ENCODE results near the gene KCND2. TPM values are rescaled to one million over a fixed set of nuclear protein-coding genes. Genes with fewer than 3 reads are reported as not detected.

Gene KCND2
- polyA plus RNA-seq, 1 of the 3 experiments (the other 2 are of a cell fraction): not detected

GRCh38 chr7:120677535-120677934 is 404.6 kb downstream of the KCND2 start:
- Histone ChIP-seq H3K9me2 (no peaks in the 10 kb centered on the region), H3K36me3 (replicated peaks in 1 of 2; ENCODE audit: control insufficient read depth in 1 of 2, insufficient read depth in 2 of 2, low read length in 1 of 2) (no peaks in the 10 kb centered on the region), H3K9me3 (no peaks in the 10 kb centered on the region), H3K4me1 (ENCODE audit: control insufficient read depth in 1 of 2, insufficient read depth in 2 of 2, low read depth in 1 of 2, low read length in 1 of 2) (no peaks in the 10 kb centered on the region), H2AFZ (ENCODE audit: low read depth) (no peak overlapping the region), H3F3A (replicated peaks; ENCODE audit: insufficient read depth) (no peaks in the 10 kb centered on the region), H3K4me3 (ENCODE audit: low read depth in 2 of 2, low read length in 1 of 2) (no peak overlapping the region), H3K79me2 (ENCODE audit: insufficient read depth) (no peaks in the 10 kb centered on the region), H3K4me2 (no peak overlapping the region), H4K20me1 (ENCODE audit: insufficient read depth) (no peaks in the 10 kb centered on the region), H3K9ac (no peak overlapping the region), H3K27me3 (ENCODE audit: insufficient read depth) (no peaks in the 10 kb centered on the region), H3K27ac (ENCODE audit: low read depth in 2 of 2, low read length in 1 of 2) (no peak overlapping the region)
- CTCF ChIA-PET: no interaction called here
- POLR2A ChIA-PET: no interaction called here
- 9% methylated on average over 1 of the region's 1 CpG for WGBS (ENCODE audit: low lambda C conversion rate)
- no peak for TF ChIP-seq IRF3 (IDR thresholded peaks at IDR 0.05; ENCODE audit: low read depth, low read length)
- no peak for TF ChIP-seq MEF2A (IDR thresholded peaks at IDR 0.05; ENCODE audit: borderline replicate concordance, low read depth)
- TF ChIP-seq EP300 (IDR thresholded peaks at IDR 0.05; ENCODE audit: borderline replicate concordance in 1 of 2, low read depth in 1 of 2, low read length in 1 of 2): no peak
- TF ChIP-seq GABPA (IDR thresholded peaks at IDR 0.05; ENCODE audit: low read depth): no peak
- no peak for TF ChIP-seq YY1 (IDR thresholded peaks at IDR 0.05; ENCODE audit: low read depth)
- no peak for DNase-seq

DNA sequence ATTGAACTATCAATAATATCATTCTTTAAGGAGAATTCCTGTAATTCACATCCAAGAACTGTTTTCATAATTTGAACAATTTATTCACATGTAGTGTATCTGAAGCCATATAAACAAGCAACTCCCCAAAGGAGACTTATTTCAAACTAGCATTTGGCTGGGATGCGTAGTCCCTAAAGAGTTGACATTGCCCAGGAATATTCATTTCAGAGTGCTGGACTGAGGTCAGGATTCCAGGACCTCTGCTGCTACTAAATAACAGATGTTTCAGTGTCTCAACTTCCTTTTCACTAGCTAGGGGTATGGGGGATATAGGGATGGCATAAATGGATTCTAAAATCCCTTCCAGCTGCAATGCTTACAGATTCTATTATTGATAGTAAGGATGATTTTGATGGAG is 408.0 kb downstream of the KCND2 start:
- POLR2A ChIA-PET: no interaction called here
- no peaks in the 10 kb centered on the region for H4K20me1 ChIP-seq (ENCODE audit: insufficient read depth)
- no peaks in the 10 kb centered on the region for H3K9me3 ChIP-seq
- no peak overlapping the region for H3K27ac ChIP-seq (ENCODE audit: low read depth in 2 of 2, low read length in 1 of 2)
- DNase-seq: no peak
- peaks cover 7% of the 10 kb centered on the region; the same call in 1 of the 2 replicates for H3K27me3 ChIP-seq (ENCODE audit: insufficient read depth)
- CTCF ChIA-PET: interaction anchor here (1.8 kb wide), 1 partner anchor 45 kb away, joined by 5 read pairs; no protein-coding TSS in a partner anchor
- no peaks in the 10 kb centered on the region for H3K4me1 ChIP-seq (ENCODE audit: control insufficient read depth in 1 of 2, insufficient read depth in 2 of 2, low read depth in 1 of 2, low read length in 1 of 2)
- no peaks in the 10 kb centered on the region for H3F3A ChIP-seq (replicated peaks; ENCODE audit: insufficient read depth)
- no peak overlapping the region for H3K9ac ChIP-seq
- H3K4me2 ChIP-seq: no peak overlapping the region
- WGBS (ENCODE audit: low lambda C conversion rate): 9% methylated on average over 1 of the region's 1 CpG
- H3K79me2 ChIP-seq (ENCODE audit: insufficient read depth): no peaks in the 10 kb centered on the region
- H3K9me2 ChIP-seq: 0 out of 2 replicates have a peak, but pooled peaks cover 3% of the 10 kb centered on the region
- H3K4me3 ChIP-seq (ENCODE audit: low read depth in 2 of 2, low read length in 1 of 2): no peak overlapping the region
- TF ChIP-seq EP300 (IDR thresholded peaks at IDR 0.05; ENCODE audit: borderline replicate concordance in 1 of 2, low read depth in 1 of 2, low read length in 1 of 2): no peak
- TF ChIP-seq FOSL2 (IDR thresholded peaks at IDR 0.05; ENCODE audit: borderline replicate concordance, low read depth): no peak
- TF ChIP-seq FOXM1 (IDR thresholded peaks at IDR 0.05; ENCODE audit: low read depth): no peak
- TF ChIP-seq GATA2 (CRISPR knock-in tag; IDR thresholded peaks at IDR 0.05): no peak
- TF ChIP-seq NFIC (IDR thresholded peaks at IDR 0.05; ENCODE audit: borderline replicate concordance): no peak
- TF ChIP-seq SMC3 (IDR thresholded peaks at IDR 0.05; ENCODE audit: low read depth, low read length): no peak
- TF ChIP-seq MEF2A (IDR thresholded peaks at IDR 0.05; ENCODE audit: borderline replicate concordance, low read depth): no peak
- TF ChIP-seq NRF1 (IDR thresholded peaks at IDR 0.05; ENCODE audit: low read depth, low read length): no peak
- no peak for TF ChIP-seq EZH2phosphoT487 (IDR thresholded peaks at IDR 0.05; ENCODE audit: borderline replicate concordance, low read depth)
- TF ChIP-seq REST (IDR thresholded peaks at IDR 0.05; ENCODE audit: low read depth, low read length): no peak
- no peak for TF ChIP-seq POLR2AphosphoS5 (IDR thresholded peaks at IDR 0.05; ENCODE audit: low read depth, low read length)
- TF ChIP-seq, protein P1, sequence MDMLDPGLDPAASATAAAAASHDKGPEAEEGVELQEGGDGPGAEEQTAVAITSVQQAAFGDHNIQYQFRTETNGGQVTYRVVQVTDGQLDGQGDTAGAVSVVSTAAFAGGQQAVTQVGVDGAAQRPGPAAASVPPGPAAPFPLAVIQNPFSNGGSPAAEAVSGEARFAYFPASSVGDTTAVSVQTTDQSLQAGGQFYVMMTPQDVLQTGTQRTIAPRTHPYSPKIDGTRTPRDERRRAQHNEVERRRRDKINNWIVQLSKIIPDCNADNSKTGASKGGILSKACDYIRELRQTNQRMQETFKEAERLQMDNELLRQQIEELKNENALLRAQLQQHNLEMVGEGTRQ (IDR thresholded peaks at IDR 0.05; ENCODE audit: borderline replicate concordance, low read depth, low read length): no peak
- TF ChIP-seq YY1 (IDR thresholded peaks at IDR 0.05; ENCODE audit: low read depth): no peak
- H3K36me3 ChIP-seq (replicated peaks in 1 of 2; ENCODE audit: control insufficient read depth in 1 of 2, insufficient read depth in 2 of 2, low read length in 1 of 2): no peaks in the 10 kb centered on the region
- no peak overlapping the region for H2AFZ ChIP-seq (ENCODE audit: low read depth)
